ENCODE measurements around the gene ZC3H12A. TPM values are rescaled to one million over a fixed set of nuclear protein-coding genes. Genes with fewer than 3 reads are reported as not detected.

ZC3H12A gene
- total RNA-seq, 1 experiment from 2014 or later: 6.7 TPM

DNA sequence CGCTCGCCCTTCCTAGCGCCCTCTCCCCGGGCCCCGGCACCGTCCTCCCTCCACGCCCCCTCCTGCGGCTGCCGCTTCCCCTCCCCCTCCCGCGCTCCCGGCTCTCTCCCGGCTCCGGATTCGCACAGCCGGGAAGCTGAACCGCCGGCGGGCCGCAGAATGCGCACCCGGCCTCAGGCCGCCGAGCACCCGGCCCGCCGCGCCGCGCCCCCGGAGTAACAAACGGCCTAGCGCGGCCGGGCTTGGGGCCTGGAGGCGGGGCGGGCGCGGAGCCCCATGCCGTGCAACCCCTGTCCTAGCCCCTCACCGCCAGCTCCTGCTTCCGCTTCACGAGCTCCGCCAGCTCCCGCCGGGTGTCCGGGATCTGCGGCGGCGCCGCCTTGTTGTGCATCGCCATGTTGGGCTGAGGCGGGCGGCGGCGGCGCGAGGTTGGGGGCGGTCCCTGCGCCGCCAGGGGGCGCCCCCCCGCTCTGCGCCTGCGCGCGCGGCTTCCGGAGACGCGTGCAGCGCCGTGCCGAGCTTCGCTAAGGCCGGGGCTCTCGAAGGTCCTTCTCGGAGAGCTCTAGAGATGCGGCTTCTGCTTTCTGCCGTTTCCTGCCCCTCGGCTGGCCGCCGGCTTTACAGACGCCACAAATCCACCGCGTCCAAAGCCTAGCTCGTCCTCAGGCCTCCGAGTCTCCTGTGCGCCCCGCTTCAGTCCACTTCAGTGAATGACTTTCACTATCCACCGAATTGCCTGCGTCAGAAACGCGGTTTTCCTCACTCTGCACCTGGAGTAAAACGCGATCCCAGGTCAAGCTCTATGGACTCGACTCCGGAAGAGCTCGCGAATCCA lies 40.2 kb downstream of the ZC3H12A start, which contains the start of gene MEAF6:
Gene MEAF6 (minus strand): TSS at position 417 of the 835 bp plus-strand sequence. CDS start 20 bp downstream, at position 397.
- Histone ChIP-seq H4K5ac (ENCODE audit: insufficient read length, low read depth, low read length) (no peak within 1 kb of the TSS), H2BK5ac (ENCODE audit: insufficient read length, low read length) (no peak within 1 kb of the TSS), H3K18ac (ENCODE audit: insufficient read length, low read depth, low read length) (peak within 1 kb of the TSS; percentile 83), H2AK5ac (ENCODE audit: insufficient read length, low read length) (no peak within 1 kb of the TSS), H3T11ph (ENCODE audit: low read length) (no peak within 1 kb of the TSS), H2AFZ (ENCODE audit: low read length) (peak within 1 kb of the TSS; percentile 34), H3K27ac (ENCODE audit: insufficient read length, low read depth, low read length) (peak within 1 kb of the TSS; percentile 62), H3K23me2 (ENCODE audit: insufficient read length, low read depth, low read length, poor library complexity, severe bottlenecking) (peaks cover 7% of the 10 kb centered on the region), H3K9ac (ENCODE audit: extremely low read depth, insufficient read length, low read length) (peak within 1 kb of the TSS; percentile 76), H3K79me2 (ENCODE audit: insufficient read depth, low read length) (no peaks in the 10 kb centered on the region), H2BK15ac (ENCODE audit: low read depth, low read length) (no peak within 1 kb of the TSS), H3K4me1 (ENCODE audit: insufficient read depth, low read length) (no peaks in the 10 kb centered on the region), H3K79me1 (ENCODE audit: insufficient read depth, low read depth, low read length, poor library complexity, severe bottlenecking) (no peaks in the 10 kb centered on the region), H2BK120ac (ENCODE audit: low read depth, low read length, poor library complexity, severe bottlenecking) (no peak within 1 kb of the TSS), H3K56ac (ENCODE audit: insufficient read length, low read depth, low read length) (no peak within 1 kb of the TSS), H4K8ac (replicated peaks; ENCODE audit: insufficient read length, low read depth, low read length) (no peak within 1 kb of the TSS), H2BK12ac (ENCODE audit: insufficient read length, low read depth, low read length) (no peak within 1 kb of the TSS), H3K9me3 (ENCODE audit: control insufficient read depth, low read depth, low read length) (no peaks in the 10 kb centered on the region), H4K91ac (ENCODE audit: insufficient read length, low read depth, low read length) (no peak within 1 kb of the TSS), H3K4me2 (ENCODE audit: insufficient read depth, insufficient read length, low read length) (peak within 1 kb of the TSS; percentile 89), H3K27me3 (ENCODE audit: insufficient read depth, low read length) (no peaks in the 10 kb centered on the region), H4K20me1 (ENCODE audit: control insufficient read depth, insufficient read depth, insufficient read length) (no peaks in the 10 kb centered on the region), H3K23ac (ENCODE audit: insufficient read length, low read depth, low read length) (no peak within 1 kb of the TSS), H3K14ac (ENCODE audit: insufficient read depth, low read length) (peak within 1 kb of the TSS; percentile 90), H3K4ac (ENCODE audit: low read depth, low read length) (no peak within 1 kb of the TSS; the same call in 1 of the 2 replicates), H2BK20ac (ENCODE audit: low read depth, low read length, poor library complexity, severe bottlenecking) (no peak within 1 kb of the TSS)
- TF ChIP-seq, protein P1, sequence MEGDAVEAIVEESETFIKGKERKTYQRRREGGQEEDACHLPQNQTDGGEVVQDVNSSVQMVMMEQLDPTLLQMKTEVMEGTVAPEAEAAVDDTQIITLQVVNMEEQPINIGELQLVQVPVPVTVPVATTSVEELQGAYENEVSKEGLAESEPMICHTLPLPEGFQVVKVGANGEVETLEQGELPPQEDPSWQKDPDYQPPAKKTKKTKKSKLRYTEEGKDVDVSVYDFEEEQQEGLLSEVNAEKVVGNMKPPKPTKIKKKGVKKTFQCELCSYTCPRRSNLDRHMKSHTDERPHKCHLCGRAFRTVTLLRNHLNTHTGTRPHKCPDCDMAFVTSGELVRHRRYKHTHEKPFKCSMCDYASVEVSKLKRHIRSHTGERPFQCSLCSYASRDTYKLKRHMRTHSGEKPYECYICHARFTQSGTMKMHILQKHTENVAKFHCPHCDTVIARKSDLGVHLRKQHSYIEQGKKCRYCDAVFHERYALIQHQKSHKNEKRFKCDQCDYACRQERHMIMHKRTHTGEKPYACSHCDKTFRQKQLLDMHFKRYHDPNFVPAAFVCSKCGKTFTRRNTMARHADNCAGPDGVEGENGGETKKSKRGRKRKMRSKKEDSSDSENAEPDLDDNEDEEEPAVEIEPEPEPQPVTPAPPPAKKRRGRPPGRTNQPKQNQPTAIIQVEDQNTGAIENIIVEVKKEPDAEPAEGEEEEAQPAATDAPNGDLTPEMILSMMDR (conservative IDR thresholded peaks at IDR 0.05): peak; percentile 86
- Mint-ChIP-seq H3K27ac (peak within 1 kb of the TSS; percentile 98 to 99 (median 98)), H3K9me3 (peaks cover 0 to 5% of the 10 kb centered on the region in 2 experiments; a peak in 2 of 5 replicates), H3K27me3 (ENCODE audit: low read depth) (peaks cover 7% of the 10 kb centered on the region), H3K4me3 (peak within 1 kb of the TSS; percentile 90 to 97), H3K36me3 (ENCODE audit: insufficient read depth in 1 of 3, low read depth in 3 of 3) (peaks cover 7 to 23% (median 19%) of the 10 kb centered on the region in 3 experiments; a peak in 6 of 7 replicates), H3K4me1 (peaks cover 22 to 24% of the 10 kb centered on the region in 2 experiments)
- peak; percentile 89 for DNase-seq
- no CpG with 5 or more reads among the region's 100 CpGs for WGBS (ENCODE audit: extremely low coverage, insufficient read length, low lambda C conversion rate)

Measured in H9 (cell line).